Measurements from ENCODE around the gene TMX3.
A peak's percentile ranks its signal among the peaks of the same experiment; 100 is the strongest.

Gene TMX3

GRCh38 chr18:68714712-68715496 lies at the start of gene TMX3:
TMX3 (minus strand) TSS chr18:68715108; CDS start chr18:68714981, 127 bp downstream.
- peak; percentile 95 for DNase-seq

GRCh38 chr18:68764016-68764415 lies 49.1 kb upstream of the TMX3 start:
- DNase-seq: no peak

GRCh38 chr18:68763083-68763482 lies 48.2 kb upstream of the TMX3 start:
- no peak for DNase-seq

- no peak for DNase-seq
Observed at GRCh38 chr18:68759308-68759707, 44.4 kb upstream of the TMX3 start.

GRCh38 chr18:68757126-68757525 lies 42.2 kb upstream of the TMX3 start:
- DNase-seq: no peak

GRCh38 chr18:68742206-68742605 lies 27.3 kb upstream of the TMX3 start:
- DNase-seq: no peak

- no peak for DNase-seq
Observed at GRCh38 chr18:68740966-68741365, 26.1 kb upstream of the TMX3 start.

- DNase-seq: no peak
Observed at GRCh38 chr18:68739462-68739861, 24.6 kb upstream of the TMX3 start.

- DNase-seq: no peak
Observed at GRCh38 chr18:68738564-68738963, 23.7 kb upstream of the TMX3 start.

- no peak for DNase-seq
Observed at GRCh38 chr18:68735483-68736343, 20.8 kb upstream of the TMX3 start.

GRCh38 chr18:68734308-68734707 lies 19.4 kb upstream of the TMX3 start:
- DNase-seq: no peak

GRCh38 chr18:68733707-68734106 lies 18.8 kb upstream of the TMX3 start:
- DNase-seq: no peak

GRCh38 chr18:68728081-68728700 lies 13.3 kb upstream of the TMX3 start:
- DNase-seq: peak; percentile 94

GRCh38 chr18:68727506-68727905 lies 12.6 kb upstream of the TMX3 start:
- no peak for DNase-seq

GRCh38 chr18:68725346-68725745 lies 10.4 kb upstream of the TMX3 start:
- no peak for DNase-seq

- no peak for DNase-seq
Observed at GRCh38 chr18:68724021-68724420, 9.1 kb upstream of the TMX3 start.

GRCh38 chr18:68723539-68723938 lies 8.6 kb upstream of the TMX3 start:
- DNase-seq: peak; percentile 27

- peak; percentile 68 for DNase-seq
Observed at GRCh38 chr18:68722821-68723220, 7.9 kb upstream of the TMX3 start.

GRCh38 chr18:68721681-68722583 lies 7.0 kb upstream of the TMX3 start:
- no peak for DNase-seq

GRCh38 chr18:68714366-68714711 lies 569 bp downstream of the TMX3 start:
- DNase-seq: no peak

- DNase-seq: no peak
Observed at GRCh38 chr18:68713796-68714195, 1.1 kb downstream of the TMX3 start.

GRCh38 chr18:68713131-68713530 lies 1.8 kb downstream of the TMX3 start:
- no peak for DNase-seq

- DNase-seq: no peak
Observed at GRCh38 chr18:68707646-68708045, 7.3 kb downstream of the TMX3 start.
